Stimulated activated CD4-positive, alpha-beta T cell treated with anti-CD3 and anti-CD28 coated beads, Interleukin-1b, Interleukin-23, amount 100 ng/mL, for 24 hours (primary cell): ENCODE results near the gene MLLT10.

ENCODE experiments used
- DNase-seq, 4 experiments: peaks; one replicate each; pipeline ENCODE4 v3.0.0-alpha.2; 2020; ENCODE audit warnings: low read depth in 4 of 4, low spot score in 1 of 4

MLLT10 gene

DNA sequence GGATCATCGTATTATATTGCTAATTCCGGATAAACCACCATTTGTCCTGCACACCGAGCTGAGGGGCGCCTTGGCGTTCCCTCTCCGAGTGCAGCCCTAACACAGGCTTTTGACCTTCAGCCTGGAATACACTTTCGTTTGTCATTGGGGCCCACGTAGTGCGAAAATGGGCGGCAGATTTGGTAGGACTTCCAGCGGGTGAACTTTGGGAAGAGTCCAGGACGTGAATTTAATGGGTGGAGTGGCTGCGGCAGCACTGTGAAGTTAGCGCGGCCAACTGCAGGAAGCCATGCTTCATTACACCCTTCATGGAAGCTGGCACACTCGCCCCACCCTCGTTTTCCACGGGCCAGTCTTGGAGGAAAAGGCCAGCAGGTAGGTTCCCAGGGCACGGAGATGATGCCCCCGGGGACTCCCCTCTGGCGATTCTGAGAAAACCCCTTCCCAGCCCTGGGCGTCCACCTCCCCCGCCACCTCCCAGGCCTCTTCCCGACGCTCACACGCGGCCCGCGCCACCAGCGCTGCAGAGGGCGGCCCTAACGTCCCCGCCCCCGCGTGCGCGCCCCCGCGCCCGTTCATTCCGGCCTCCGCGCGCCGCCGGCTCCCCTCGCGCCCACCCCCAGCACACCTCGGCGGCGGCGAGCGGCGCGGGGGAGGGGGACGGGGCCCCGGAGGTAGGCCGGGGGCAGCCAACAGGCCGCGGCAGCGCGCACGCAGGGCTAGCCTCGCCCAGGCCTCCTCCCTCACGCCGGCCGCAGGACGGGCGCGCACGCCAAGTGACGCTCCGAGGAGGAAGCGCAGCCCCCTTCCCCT is at the start of gene MLLT10:
Gene MLLT10 (plus strand): TSS at position 766 of the 813 bp plus-strand sequence. CDS start 413 bp downstream, outside the sequence.
- DNase-seq = peak; percentile 65 to 89 (median 83)

DNA sequence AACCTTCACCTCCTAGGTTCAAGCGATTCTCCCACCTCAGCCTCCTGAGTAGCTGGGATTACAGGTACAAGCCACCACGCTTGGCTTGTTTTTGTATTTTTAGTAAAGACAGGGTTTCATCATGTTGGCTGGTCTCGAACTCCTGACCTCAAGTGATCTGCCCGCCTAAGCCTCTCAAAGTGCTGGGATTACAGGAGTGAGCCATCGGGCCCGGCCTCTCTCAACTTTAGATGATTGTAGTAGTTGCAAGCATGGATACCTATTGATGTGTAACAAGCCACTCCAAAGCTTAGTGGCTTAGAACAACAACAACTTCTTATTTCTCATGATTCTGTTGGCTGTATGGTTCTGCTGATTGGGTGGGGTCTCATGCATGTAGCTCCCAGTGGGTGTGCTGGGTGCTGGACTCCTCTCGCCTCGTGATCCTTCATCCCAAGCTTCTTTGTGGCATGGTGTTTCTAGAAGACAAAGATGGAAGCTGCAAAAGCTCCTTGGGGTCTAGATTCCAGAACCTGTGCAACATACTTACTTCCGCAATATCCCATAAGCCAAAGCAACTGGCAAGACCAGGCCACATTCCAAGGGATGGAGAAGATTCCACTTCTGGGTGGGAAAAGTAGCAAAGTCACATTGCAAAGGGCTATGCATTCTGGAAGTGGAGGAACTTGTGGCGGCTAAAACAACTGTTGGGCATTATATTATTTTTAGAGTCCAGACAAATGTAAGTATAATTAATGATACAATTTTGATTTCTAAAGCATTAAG is 46.4 kb upstream of the MLLT10 start:
- no peak for DNase-seq

DNA sequence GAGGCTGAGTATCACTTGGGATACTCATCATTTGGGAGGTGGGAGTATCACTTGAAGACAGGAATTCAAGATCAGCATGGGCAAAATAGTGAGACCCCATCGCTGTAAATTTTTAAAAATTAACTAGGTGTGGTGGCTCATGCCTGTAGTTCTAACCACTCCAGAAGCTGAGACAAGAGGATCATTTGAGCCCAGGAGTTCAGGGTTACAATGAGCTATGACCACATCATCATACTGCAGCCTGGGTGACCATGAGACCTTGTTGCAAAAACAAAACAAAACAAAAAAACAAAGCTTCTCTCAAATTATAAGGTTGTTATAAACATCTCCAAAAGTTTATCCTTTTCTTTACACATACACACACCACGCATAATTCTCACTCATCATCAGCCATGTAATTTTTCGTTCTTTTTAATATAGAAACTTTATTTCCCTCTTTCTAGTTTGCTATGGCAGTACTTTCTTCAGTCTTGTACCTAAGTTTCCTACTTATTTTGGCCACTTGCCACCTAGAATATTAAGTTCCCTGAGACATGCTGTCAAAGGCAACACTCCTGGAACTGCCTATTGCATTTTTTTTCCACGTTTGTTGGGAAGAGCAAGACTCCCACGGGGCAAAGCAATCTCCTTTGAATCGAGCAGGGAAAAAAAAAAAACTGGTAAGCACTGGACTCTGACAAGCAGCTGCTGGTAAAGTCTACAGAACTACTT is 45.6 kb upstream of the MLLT10 start:
- DNase-seq = no peak

DNA sequence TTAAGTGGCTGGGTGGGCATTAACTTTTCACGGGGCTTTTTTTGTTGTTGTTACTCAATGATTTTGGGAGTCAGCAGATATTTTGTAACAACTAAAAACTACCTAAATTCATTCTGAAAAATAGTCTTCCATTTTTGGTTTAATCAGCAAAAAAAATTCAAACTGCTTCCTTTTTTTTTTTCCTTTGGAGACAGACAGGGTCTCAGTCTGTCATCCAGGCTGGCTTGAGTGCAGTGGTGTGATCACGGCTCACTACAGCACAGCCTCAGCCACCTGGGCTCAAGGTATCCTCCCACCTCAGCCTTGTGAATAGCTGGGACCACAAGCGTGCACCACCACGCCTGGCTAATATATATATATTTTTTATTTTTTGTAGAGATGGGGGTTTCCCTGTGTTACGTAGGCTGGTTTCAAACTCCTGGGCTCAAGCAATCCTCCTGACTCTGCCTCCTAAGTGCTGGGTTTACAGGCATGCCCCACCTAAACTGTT is 45.0 kb upstream of the MLLT10 start:
- no peak for DNase-seq

DNA sequence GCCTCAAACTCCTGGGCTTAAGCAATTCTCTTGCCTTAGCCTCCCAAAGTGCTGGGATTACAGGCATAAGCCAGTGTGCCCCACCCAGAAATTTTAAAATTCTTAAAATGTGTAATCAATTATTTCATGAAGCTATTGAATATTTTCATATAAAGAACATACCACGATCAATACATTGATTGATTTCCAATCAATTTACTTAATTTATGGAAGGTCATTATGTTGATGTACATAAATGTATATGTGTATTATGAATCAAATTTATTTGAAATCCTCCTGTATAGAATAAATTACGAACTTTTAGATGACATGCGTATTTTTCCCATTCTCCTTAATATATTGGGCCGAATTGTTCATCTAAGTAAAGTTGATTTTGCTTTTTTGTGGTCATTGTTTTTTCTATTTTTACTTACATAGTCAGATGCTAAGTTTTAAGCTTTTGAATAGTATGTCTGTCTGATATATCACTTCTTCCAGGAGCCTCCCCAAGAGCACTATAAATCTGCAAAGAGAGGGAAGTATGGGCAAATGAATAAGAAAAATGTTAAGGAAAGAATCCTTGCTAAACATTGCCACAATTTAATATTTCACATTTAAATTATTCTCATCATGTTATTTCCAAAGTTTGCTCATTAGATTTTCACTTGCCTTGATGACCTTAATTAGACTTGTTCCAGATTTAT is 43.9 kb upstream of the MLLT10 start:
- DNase-seq = no peak

DNA sequence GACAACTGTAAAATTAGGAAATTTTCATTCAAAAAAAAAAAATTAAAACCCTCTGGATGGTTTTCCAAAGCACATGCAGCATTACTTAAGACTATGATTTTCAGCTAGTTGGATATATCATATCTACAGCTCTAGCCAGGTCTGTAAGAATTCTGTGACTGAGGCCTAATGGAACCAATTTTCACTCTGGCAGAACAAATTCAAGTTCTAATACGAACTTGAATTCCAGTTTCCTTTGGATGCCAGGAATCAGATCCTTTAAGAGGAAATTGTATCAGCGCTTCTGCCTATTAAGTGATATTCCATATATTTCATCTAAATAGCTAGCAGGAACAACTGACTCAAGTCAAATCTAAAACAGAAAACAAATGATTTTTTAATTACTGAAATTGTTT is 43.3 kb upstream of the MLLT10 start:
- DNase-seq = no peak

DNA sequence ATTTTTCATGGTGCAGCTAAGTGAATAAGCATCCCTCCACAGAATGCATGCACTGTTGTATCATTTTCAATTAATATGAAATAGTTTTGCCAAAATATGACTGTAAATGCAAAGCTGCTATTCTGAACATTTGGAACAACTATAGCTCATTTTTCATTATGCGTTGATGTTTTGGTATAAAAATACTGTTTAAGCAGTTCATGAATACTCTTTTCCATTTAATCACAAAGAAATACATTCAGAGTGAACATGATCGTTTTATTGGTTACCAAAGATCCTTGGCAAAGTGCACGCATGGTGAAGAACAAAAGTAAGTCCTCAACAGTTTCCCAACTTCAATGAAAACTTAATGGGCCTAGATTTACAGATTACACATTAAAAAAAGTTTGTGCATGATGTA is 41.6 kb upstream of the MLLT10 start:
- DNase-seq = no peak

DNA sequence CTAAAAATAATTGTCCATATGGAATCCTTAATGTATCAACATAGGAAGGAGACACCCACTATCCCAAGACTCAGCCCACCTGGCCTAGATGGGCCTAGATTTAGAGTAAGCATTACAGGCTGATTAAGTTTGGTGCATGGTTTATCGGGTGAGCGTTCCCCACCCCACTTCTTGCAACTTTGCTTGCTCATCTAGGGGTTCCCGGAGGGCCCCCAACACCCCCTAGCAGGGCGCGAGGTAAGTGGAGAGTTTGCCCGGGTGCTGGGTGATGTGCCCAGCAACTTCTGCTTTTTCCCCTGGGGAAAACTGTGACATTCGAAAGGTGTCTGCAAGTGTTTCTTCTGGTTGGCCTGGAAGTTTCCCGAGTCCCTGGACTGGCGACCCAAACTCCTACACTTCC is 40.2 kb upstream of the MLLT10 start:
- no peak for DNase-seq

DNA sequence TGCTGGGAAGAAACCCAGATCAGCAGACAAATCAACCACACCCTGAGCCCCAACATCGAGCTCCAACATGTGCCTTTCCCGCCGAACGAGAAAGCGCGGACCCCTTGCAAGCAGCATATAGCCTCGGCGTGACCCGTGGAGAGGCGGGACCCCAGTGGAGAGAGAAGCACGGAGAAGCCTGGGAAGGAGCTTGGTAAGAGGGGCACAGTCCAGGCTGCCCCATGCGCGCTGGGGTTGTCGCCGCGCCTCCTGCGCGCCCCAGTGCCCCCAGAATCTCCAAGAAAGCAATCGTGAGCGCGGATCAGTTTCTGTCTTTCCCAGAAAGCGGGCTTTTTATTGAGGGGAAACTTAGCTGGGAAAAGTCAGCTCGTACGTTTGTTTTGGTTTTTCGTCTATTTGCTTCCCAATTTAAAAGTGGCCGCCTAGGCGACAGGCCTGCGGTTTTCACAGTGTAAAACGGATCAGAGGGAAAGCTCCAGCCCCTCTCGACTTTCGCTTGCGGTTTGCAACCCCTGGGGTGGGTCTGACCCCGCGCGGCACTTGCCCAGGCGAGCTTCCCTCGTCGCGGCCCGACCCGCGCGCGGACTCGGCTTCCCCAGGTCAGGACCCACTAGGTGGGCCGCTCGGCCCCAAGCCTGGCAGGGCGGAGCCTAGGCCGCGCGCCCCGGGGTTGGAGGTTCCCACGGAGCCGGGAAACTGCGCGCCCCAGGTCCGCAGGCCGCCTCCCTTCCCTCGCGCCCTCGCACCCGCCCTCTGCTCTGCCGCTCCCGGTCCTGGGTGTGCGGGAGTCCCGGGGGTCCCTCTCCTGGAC is 39.6 kb upstream of the MLLT10 start:
- DNase-seq = no peak

DNA sequence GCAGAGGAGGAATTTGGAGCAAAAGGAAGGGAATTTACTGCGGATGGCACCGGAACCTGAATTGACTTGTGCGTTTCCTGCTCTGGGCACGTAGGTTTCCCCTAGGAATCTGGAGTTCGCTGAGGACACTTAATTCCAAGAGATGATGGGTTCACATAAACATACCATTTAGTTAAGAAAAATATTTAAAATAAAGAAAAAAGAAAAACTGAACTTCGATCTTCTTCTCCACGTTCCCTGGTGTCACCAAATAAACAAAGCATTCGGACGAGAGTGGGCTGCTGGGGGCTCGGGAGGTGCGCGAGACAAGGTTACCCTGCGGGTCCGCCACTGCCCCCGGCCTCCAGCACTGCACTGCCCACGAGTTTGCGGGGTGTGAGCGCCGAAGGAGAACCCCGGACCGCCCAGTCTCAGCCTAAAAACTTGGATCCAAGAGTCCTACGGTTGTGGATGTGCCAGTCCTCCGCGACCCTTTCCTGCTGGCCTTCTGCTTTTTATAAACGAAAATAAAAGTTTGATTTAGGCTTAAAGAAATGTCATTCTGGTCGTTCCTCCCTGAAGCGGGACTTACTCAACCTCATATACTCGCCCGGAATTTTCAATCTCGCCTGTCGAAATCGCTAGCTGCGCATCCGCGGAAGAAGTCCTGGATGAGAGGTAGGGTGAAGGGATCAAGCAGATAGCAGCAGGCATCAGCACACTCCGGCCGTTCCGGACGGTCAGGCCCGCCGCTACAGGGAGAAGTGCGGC is 38.9 kb upstream of the MLLT10 start:
- no peak for DNase-seq

DNA sequence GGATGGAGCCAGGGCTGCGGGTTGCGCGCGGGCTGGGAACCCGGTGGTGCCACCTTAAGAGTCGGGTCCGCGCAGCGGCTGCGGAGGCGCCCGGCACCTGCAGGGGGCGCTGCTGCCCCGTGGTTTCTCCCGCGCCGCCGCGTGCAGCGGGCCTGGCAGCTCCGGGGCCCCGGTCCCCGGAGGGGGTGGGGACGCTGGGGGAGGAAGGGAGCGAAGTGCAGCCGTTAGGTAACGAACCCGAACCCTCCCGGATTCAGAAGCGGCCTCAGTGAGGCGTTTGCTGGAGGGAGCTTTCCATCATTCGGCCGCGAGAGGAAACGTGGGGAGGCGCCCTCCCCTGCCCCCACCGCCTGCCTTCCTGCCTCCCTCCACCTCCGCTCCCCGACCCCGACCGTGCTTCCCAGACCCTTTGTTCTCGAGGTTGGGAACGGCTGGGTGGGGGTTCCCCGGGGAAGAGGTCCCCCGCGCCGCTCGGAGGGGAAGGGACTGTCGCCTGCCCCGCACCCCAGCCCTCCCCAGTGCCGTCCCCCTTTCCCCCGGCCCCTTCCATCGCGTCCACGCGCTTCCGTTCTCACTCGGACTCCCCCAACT is 38.2 kb upstream of the MLLT10 start:
- peak; percentile 78 to 86 (median 81) for DNase-seq

DNA sequence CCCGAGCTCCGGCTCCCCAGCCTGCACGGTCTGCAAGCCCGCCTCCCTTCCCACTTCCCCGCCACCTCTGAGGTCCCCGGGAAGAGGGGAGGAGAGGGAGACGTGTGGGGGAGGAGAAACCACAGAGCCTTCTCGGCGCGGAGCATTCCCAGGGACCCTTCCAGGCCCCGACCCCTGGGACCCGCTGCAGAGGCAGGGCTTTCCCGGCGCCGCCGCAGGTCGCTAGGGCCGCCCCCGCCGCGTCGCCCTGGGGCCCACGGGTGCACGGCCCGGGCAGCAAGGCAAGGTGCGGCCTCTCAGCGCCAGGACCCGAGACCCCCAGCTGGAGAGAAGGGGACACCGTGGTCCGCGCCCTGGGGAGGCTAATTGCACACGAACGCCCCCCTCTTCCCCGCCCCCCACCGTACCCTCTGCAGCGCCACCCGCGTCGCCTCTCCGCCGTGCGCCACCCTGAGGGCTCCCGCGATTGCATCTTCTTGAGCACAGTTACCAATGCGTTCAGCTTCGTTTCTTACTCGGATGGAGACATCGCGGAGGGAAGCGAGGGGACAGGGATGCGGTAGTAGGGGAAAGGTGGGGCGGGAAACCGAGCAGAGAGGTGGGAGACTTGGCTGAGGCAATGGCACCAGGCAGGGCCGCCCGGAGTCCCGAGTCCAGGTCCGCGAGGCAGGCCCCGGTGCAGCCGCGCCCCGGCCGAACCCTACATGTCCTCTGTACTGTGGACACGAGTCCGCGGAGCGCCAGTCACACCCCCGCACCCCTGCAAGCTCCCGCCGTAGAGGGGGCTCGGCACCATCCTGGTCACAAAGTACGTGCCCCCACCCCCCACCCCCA is 37.5 kb upstream of the MLLT10 start:
- DNase-seq = no peak

DNA sequence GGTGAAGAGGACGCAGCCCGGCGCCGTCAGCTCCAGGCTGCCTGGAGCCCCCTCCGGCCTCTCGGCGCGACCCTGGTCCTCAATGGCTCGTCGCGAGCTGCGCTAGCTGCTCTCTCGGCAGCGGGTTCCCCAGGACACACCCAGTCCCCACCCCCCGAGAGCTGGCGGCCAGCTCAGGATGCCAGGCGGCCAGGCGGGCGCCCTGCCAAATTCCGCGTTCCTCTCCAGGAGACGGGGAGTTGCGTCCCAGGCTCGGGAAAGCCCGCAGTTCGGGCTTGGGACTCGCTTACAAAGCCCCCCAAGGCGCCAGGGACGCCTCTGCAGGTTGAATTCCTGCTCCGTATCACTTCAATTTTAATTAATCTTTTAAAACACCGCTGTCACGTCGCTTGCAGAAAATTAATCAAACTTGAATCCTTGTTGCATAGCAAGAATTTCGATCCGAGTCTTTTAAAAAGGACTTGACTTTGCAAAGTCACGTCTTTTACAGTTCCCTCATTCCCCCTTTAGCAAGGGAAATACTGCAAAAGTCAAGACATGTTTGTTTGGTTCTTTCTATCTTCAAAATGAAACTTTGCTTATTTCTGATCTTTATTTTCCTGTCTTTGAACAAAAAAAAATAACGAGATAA is 36.7 kb upstream of the MLLT10 start:
- DNase-seq = no peak

DNA sequence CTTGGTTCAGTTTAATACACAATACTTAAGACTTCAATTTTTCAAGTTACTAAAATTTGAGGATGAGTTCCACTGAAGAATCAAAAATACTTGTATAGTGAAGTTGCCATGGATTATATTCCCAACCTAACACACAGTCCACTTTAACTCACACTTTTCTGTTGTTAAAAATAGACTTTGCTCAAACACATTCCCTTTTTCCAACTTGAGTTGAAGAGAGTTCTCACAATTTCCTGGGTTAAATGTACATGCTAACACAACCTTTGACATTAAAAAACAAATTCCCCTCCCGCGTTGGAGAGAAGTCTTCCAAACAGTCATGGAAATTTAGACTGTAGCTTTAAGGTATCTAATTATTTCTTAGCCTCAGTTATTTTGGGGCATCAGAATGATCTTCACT is 35.7 kb upstream of the MLLT10 start:
- no peak for DNase-seq

DNA sequence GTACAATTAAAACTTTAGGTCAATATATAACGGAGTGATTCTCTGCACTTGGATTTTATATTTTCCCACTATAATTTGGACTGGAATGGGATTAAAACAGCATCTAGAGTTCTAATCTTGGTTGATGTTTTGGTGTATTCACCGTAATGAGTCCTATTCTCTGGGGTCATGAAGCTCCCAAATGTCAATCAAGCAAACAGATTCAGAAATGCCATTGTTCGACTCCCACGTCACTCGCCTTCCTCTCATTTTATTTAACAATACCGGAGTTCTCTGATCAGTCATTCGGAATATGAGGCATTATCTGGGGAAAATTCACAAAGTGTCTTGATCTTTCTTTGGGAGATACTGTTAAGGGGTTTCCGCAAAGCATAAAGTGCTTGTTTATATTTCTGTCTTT is 35.0 kb upstream of the MLLT10 start:
- no peak for DNase-seq

DNA sequence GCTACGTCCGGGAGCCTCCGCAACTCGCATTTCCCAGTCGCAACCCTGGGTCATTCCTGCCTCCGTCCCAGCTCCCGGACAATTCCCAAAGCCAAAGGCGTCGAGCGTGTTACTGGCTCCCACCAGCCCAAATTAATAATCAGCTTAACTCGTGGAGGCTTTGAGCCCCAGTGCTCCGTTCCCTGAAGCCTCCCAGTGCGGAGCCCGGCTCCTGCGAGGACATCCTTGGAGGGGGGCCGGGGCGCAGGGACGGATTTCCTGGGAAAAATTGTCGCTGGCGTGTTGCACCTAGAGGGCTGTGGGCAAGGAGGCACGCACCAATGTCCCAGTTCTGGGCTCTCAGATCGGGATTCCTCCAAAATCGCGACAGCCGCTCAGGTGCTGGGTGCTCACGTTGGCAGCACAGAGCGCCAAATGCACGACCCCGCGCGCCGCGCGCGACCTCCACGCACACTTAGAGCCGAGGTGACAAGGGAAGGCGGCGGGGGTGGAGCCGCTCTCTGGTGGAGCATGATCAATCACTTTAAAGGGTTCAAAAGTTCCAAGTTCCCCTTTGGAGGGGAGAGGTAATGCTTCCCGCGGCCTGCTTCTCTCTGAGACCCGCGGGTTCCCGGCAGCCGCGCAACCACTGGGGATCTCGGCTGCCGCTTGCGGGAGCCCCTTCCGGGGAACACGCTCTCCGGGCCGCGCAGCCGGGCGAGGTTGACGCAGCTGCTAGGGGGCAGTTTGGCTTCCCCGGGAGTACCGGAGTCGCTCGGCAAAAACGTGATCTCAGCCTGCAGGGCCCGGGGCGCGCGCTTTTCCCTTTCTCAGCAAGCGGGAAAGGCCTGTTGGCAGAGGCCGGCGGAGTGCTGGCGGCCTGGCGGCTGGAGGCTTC is 34.1 kb upstream of the MLLT10 start:
- no peak for DNase-seq

DNA sequence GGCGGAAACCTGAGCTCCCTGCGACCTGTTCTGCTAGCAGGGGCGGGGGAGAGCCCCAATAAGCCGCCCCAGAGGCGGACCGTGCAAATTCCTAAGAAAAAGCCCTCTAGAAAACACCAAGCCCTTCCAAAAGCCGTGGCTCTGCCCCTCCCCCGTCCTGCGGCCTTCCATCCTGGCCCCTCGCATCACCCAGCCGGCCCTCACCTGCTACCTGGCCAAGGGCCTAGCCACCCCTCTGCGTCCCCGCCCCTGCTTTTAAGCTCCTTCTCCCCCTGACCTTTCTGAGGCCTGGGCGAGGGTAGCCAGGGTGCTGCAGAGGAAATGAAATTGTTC is 33.5 kb upstream of the MLLT10 start:
- DNase-seq = no peak
